Psoas muscle (tissue), 8 donors: ENCODE measurements around the gene LGI4. TPM values are rescaled to one million over a fixed set of nuclear protein-coding genes. Genes with fewer than 3 reads are reported as not detected.

Source experiments
- ATAC-seq, 4 donors: fragments of 200-7000 bp; cut with Tn5 transposase; one replicate each; pipeline ENCODE4 v1.9.1; 2020; ENCODE audit warnings: moderate library complexity in 3 of 4, mild to moderate bottlenecking in 2 of 4
- DNase-seq, 2 donors: peaks; one replicate each; pipeline ENCODE4 v3.0.0-alpha.2; 2020
- H3K27ac ChIP-seq: fragments of 200-600 bp; one replicate; pipeline ENCODE4 v1.8.0; 2022
- H3K27me3 ChIP-seq, 3 donors: fragments of 200-600 bp in 1 of 3; one replicate each; pipeline versions ENCODE4 v1.6.1 to v1.8.0; 2013 to 2022; ENCODE audit warnings: low read length in 2 of 3, mild to moderate bottlenecking in 2 of 3, moderate library complexity in 1 of 3; ENCODE audit not compliant: insufficient read depth in 3 of 3
- H3K36me3 ChIP-seq, 2 donors: fragments of 200-600 bp in 1 of 2; one replicate each; pipeline versions ENCODE4 v1.6.1 to v1.8.0; 2013 to 2022; ENCODE audit warnings: low read depth in 1 of 2, mild to moderate bottlenecking in 1 of 2, moderate library complexity in 1 of 2; ENCODE audit not compliant: insufficient read depth in 1 of 2
- H3K4me1 ChIP-seq: fragments of 200-600 bp; one replicate; pipeline ENCODE4 v1.8.0; 2022
- H3K4me3 ChIP-seq: fragments of 200-600 bp; one replicate; pipeline ENCODE4 v1.8.0; 2022; ENCODE audit warnings: mild to moderate bottlenecking
- H3K9me3 ChIP-seq: fragments of 200-600 bp; one replicate; pipeline ENCODE4 v1.8.0; 2022
- CTCF ChIP-seq: fragments of 200-600 bp; IDR thresholded peaks from one replicate; pipeline ENCODE4 v1.8.0; 2022; ENCODE audit warnings: antibody characterized with exemption
- WGBS, 3 donors: extraction: QIAGEN DNeasy Blood & Tissue Kit; methylation state at CpG; one replicate each; pipeline versions ENCODE4 v1.1.6 to v1.1.7; 2013; 5-methylcytosine and 5-hydroxymethylcytosine counted together
- intact Hi-C, 2 donors: fragments of 100-400 bp; cut with DNase I; formaldehyde crosslinking; loops; one replicate each; pipeline versions ENCODE4 v1.11.0 to v1.14.2; 2022
- polyA plus RNA-seq, 3 donors: library from polyadenylated mRNA; stranded (reverse); fragments of 200-250 nt; gene quantifications; one replicate each; pipeline ENCODE4 v1.2.3, GENCODE V29; 2013
- total RNA-seq, 4 donors: library from RNA; stranded (reverse); fragmentation: NEBNext Ultra II Directional in 2 of 4; extraction: Animal tissue kit (Norgen Biotek cat#: 25700) in 2 of 4; gene quantifications; one replicate each; pipeline versions ENCODE4 v1.2.1 to v1.2.4, GENCODE V29; 2021 to 2023
- donor health status: healthy with polysubstance abuse.
- donor health status: DM: no; HTN: no; CAD: no; lungs with moderate emphysema.
- donor health status: Bipolar disorder and iron deficiency.
- donor health status: healthy.
- donor health status: DM: yes; HTN: yes; CAD: no.
- donor health status: DM: no; HTN: no; CAD: no.
- donor health status: DM: no; HTN: no; CAD: no.
- donor health status: DM: yes; HTN: yes; CAD: no.

Gene LGI4
- total and polyA plus RNA-seq, 7 donors, result 3.2 to 22.1 (median 16.2) TPM

- H3K27me3 ChIP-seq, result no peaks in the 10 kb centered on the region
- TF ChIP-seq CTCF, result no peak
- ATAC-seq (no peak), DNase-seq (no peak)
- no peaks in the 10 kb centered on the region for H3K9me3 ChIP-seq
- no peak overlapping the region for H3K4me3 ChIP-seq
- peaks cover 13% of the 10 kb centered on the region for H3K4me1 ChIP-seq
- H3K27ac ChIP-seq, result no peak overlapping the region
- 53 to 63% (median 58%) methylated on average over 5 to 6 of the region's 6 CpGs for WGBS, 3 donors
- peaks cover 0 to 16% of the 10 kb centered on the region in 2 donors for H3K36me3 ChIP-seq
- intact Hi-C loops, result loop anchor here (5.0 to 10.0 kb wide), 3 partner anchors 121 to 172 kb away; partner anchors contain the start of gene USF2 (in 2 of the 2)
Observed at GRCh38 chr19:35144259-35144599, 9.4 kb upstream of the LGI4 start.

GRCh38 chr19:35143818-35144217 is 9.0 kb upstream of the LGI4 start:
- no peak for DNase-seq
- Histone ChIP-seq H3K27me3 (no peaks in the 10 kb centered on the region), H3K36me3 (peaks cover 0 to 16% of the 10 kb centered on the region in 2 donors), H3K4me1 (peaks cover 13% of the 10 kb centered on the region), H3K4me3 (no peak overlapping the region), H3K9me3 (no peaks in the 10 kb centered on the region), H3K27ac (no peak overlapping the region)
- no peak for TF ChIP-seq CTCF
- 52 to 70% (median 65%) methylated on average over 3 of the region's 3 CpGs for WGBS, 3 donors
- ATAC-seq, result no peak
- intact Hi-C loops, result loop anchor here (5.0 to 10.0 kb wide), 3 partner anchors 121 to 172 kb away; partner anchors contain the start of gene USF2 (in 2 of the 2)

- Histone ChIP-seq H3K27ac (no peak within 1 kb of the TSS), H3K4me1 (peaks cover 14% of the 10 kb centered on the region), H3K9me3 (no peaks in the 10 kb centered on the region), H3K4me3 (no peak within 1 kb of the TSS), H3K27me3 (no peaks in the 10 kb centered on the region), H3K36me3 (peaks cover 0 to 16% of the 10 kb centered on the region in 2 donors)
- DNase-seq, result no peak
- intact Hi-C loops, result loop anchor here (5.0 to 10.0 kb wide), 3 partner anchors 122 to 171 kb away; partner anchors contain the start of gene USF2 (in 2 of the 2)
- WGBS, 3 donors, result 37 to 39% (median 37%) methylated on average over 27 to 31 of the region's 31 CpGs
- TF ChIP-seq CTCF, result no peak
- ATAC-seq, result no peak
Observed at GRCh38 chr19:35143231-35143715, 8.4 kb upstream of the LGI4 start, which contains the start of gene FXYD7. FXYD7 (plus strand) TSS chr19:35143255; CDS start chr19:35143334, 79 bp downstream.

- TF ChIP-seq CTCF, result peak; percentile 35
- Histone ChIP-seq H3K4me3 (no peak overlapping the region), H3K4me1 (peaks cover 20% of the 10 kb centered on the region), H3K27me3 (no peaks in the 10 kb centered on the region), H3K27ac (no peak overlapping the region), H3K9me3 (no peaks in the 10 kb centered on the region), H3K36me3 (peaks cover 0 to 16% of the 10 kb centered on the region in 2 donors)
- peak in 1 of 2 donors; percentile 72 for DNase-seq
- no peak for ATAC-seq
- intact Hi-C loops, result loop anchor here (5.0 to 10.0 kb wide), 3 partner anchors 122 to 170 kb away; partner anchors contain the start of gene USF2 (in 2 of the 2)
- WGBS, 3 donors, result 31 to 37% (median 32%) methylated on average over 23 to 45 of the region's 46 CpGs
Observed at GRCh38 chr19:35142606-35143230, 7.9 kb upstream of the LGI4 start.
